GM18517 (cell line): ENCODE results near the gene MAST1.
"Not testable (repeated sequence)": the region's sequence is repeated elsewhere in the genome, so short reads cannot be mapped to it uniquely, and the experiment has no call there.

Experiments
- ATAC-seq: cut with Tn5 transposase; IDR thresholded peaks from one replicate; pipeline ENCODE4 v1.9.1; 2021; ENCODE audit warnings: mild to moderate bottlenecking, moderate library complexity; ENCODE audit not compliant: unreplicated experiment

The MAST1 gene

GRCh38 chr19:12838182-12838885, at the start of gene MAST1:
Gene MAST1 (plus strand): TSS chr19:12838515. CDS start chr19:12838573, 58 bp downstream.
- no peak for ATAC-seq

DNA sequence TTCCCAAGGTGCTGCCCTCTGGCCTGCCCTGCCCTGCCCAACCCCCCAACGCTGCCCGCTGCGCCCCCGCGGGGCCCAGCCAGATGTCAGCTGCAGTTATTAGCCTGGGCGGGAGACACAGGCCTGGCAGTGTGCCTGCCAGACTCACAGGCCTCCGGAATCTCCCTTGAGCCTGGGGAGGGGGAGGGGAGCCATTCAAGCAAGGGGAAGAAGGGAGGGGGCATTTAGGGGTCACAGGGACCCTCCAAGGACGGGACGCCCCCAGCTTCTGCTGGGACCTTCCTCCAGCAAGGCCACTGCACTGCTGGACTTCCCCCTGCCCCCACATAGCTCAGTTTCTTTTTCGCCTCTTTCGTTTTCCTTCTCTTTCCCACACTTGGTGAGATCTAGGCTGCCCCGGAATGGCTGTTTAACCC, 49.6 kb upstream of the MAST1 start:
- ATAC-seq, result no peak

DNA sequence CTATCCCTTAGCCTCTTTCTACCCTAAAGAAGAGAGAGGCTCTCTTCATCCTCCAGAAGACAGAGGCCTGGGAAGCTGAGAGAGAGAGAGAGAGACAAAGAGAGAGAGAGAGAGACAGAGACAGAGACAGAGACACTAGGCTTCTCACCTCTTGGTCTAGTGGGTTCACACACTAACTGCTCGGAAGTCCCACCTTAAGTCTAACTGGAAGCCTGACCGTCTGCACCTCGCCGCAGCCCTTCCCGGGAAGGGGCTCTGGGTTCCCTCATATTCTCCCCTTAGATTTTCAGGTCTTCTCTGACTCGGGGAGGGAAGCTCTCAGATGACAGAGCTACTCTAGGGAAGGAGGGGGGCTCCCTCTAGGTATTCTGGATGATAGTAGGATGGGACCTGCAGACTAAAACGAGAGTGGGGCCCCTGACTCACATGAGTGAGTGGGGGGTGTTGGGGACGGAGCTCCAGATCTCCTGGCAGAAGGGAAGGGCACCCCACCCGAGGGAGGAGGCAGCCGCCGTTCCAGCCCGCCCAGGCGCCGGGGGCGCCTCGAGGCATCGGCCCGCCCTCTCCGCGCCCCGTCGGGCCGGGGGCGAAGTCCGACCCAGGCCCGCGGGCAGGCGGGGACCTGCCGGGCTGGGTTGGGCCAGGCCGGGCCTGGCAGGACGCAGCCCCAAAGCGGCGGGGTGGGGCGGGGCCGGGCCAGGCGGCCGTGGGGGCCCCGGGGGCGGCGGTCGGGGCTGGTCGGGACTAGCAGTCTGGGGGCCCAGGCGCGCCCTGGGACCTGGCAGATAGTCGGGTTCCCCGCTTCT, 49.0 kb upstream of the MAST1 start:
- no peak for ATAC-seq

- ATAC-seq, result peak; percentile 39
Observed at GRCh38 chr19:12789904-12790619, 48.3 kb upstream of the MAST1 start.

DNA sequence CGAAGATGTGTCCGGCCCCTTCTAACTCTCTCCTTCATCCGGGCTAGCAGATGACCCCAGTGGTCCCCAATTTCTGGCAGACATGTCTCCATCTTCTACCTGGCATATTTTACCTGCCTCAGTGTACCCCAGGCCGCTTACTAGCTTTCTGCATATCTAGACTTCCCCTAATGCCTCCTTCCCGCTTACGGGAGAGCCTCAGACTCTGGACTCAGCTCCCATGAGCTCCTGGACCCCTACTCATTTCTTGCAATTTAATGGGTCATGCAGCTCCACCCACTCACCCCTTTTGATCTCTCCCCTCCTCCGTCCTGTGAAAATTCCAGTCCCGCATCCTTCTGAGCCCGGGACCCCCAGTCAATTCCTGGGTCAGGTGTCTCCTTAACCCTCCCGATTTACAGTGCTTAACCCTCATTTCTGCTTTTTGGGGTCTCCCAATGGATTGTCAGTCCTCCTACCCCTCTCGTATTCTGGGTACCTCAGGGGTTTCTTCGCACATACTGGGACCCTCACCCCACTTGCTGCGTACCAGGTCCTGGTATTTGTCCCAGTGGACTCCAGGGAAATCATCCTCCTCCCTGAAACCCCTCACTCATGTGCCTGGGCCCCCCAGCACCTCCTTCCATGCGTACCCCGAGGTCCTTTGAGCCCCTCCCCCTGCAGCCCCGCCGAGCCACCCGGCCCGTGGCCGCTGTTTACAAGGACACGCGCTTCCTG, 47.5 kb upstream of the MAST1 start:
- no peak for ATAC-seq

DNA sequence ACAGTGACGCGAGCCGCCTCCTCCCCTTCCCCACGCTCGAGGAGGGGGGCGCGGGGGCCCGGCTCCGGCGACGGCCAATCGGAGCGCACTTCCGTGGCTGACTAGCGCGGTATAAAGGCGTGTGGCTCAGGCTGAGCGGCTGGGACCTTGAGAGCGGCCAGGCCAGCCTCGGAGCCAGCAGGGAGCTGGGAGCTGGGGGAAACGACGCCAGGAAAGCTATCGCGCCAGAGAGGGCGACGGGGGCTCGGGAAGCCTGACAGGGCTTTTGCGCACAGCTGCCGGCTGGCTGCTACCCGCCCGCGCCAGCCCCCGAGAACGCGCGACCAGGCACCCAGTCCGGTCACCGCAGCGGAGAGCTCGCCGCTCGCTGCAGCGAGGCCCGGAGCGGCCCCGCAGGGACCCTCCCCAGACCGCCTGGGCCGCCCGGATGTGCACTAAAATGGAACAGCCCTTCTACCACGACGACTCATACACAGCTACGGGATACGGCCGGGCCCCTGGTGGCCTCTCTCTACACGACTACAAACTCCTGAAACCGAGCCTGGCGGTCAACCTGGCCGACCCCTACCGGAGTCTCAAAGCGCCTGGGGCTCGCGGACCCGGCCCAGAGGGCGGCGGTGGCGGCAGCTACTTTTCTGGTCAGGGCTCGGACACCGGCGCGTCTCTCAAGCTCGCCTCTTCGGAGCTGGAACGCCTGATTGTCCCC, 46.8 kb upstream of the MAST1 start, which contains the start of gene JUNB:
TSS of gene JUNB (plus strand) at position 142 of the 706 bp plus-strand sequence. CDS start at position 428, 286 bp downstream.
- peak; percentile 25 for ATAC-seq

DNA sequence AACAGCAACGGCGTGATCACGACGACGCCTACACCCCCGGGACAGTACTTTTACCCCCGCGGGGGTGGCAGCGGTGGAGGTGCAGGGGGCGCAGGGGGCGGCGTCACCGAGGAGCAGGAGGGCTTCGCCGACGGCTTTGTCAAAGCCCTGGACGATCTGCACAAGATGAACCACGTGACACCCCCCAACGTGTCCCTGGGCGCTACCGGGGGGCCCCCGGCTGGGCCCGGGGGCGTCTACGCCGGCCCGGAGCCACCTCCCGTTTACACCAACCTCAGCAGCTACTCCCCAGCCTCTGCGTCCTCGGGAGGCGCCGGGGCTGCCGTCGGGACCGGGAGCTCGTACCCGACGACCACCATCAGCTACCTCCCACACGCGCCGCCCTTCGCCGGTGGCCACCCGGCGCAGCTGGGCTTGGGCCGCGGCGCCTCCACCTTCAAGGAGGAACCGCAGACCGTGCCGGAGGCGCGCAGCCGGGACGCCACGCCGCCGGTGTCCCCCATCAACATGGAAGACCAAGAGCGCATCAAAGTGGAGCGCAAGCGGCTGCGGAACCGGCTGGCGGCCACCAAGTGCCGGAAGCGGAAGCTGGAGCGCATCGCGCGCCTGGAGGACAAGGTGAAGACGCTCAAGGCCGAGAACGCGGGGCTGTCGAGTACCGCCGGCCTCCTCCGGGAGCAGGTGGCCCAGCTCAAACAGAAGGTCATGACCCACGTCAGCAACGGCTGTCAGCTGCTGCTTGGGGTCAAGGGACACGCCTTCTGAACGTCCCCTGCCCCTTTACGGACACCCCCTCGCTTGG, 46.1 kb upstream of the MAST1 start:
- no peak for ATAC-seq

DNA sequence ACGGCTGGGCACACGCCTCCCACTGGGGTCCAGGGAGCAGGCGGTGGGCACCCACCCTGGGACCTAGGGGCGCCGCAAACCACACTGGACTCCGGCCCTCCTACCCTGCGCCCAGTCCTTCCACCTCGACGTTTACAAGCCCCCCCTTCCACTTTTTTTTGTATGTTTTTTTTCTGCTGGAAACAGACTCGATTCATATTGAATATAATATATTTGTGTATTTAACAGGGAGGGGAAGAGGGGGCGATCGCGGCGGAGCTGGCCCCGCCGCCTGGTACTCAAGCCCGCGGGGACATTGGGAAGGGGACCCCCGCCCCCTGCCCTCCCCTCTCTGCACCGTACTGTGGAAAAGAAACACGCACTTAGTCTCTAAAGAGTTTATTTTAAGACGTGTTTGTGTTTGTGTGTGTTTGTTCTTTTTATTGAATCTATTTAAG, 45.4 kb upstream of the MAST1 start:
- ATAC-seq, result no peak

GRCh38 chr19:12793290-12794195, 44.8 kb upstream of the MAST1 start:
- ATAC-seq, result peak; percentile 31

DNA sequence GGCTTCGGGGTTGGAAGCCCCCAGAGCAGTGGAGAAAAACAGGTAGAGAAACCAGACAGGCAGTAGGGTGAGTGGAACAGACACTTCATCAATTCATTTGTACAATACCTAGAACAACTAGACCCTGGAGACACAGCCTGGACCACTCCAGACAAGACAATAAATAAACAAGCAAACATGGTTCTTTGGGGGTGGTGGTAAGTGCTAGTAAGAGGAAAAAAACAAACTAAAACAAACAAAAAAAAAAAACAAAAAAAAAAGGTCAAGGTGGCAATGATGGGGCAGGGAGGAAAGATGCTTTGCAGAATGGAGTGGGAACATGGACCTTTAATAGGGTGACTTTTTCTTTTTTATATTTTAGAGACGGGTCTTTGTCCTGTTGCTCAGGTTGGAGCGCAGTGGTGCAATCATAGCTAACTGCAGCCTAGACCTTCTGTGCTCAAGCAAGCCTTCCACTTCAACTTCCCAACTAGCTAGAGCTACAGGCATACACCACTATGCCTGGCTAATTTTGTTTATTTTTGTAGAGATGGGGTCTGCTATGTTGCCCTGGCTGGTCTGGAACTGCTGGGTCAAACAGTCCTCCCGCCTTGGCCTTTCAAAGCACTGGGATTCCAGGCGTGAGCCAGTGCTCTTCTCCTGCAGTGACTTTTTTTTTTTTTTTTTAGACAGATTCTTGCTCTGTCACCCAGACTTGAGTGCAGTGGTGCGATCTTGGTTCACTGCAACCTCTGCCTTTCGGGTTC, 43.9 kb upstream of the MAST1 start:
- ATAC-seq, result no peak

DNA sequence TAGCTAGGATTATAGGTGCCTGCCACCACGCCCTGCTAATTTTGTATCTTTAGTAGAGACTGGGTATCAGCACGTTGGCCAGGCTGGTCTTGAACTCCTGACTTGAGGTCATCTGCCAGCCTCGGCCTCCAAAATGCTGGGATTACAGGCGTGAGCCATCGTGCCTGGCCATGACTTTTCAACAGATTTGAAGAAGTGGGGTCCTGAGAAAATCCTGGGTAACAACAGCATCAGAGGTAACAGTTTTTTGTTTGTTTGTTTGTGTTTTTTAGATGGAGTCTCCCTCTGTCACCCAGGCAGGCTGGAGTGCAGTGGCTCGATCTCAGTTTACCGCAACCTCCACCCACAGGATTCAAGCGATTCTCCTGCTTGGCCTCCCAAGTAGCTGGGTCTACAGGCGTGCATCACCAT, 43.3 kb upstream of the MAST1 start:
- ATAC-seq, result no peak

DNA sequence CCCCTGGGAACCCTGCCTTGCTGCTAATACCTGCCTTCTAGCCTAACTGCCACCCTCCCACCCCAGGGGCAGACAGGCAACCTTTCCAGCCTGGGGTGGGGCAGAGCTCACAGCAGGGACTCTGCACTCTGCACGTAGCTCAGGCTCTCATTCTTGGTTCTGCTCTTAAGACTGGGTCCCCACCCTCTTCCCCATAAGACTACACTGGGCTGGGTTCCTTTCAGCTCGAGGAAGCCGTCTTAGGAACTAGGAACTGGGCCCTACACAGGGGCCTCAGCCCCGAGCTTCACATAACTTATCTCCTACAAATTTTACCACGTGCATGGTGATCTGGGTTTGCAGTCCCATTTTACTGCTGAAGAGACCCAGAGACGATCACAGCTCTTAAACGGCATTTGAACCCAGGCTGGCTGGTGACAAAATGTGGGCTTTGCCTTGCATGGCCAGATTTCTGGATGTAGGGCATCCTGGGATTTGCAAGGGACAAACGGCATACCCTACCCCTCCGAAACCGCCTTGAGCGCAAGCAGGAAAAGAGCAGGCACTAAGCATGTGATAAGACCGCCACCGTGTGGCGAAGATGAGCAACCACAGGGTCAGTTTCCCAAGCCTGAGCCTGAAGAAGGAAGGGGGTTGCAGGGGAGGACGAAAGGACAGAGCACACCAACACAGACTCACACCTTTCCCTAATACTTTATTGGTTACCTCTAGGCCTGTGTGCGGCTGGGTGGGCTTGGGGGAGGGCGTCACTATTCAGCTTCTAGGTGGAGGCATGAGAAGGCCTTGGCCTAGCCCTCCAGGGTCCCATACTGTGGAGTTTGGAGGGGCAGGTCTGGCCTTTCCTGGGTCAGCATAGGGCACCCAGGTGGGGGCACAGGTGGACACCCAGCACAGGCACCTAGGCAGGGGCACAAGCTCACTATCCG, 41.9 kb upstream of the MAST1 start:
- no peak for ATAC-seq

- no peak for ATAC-seq
Observed at GRCh38 chr19:12797141-12797587, 41.2 kb upstream of the MAST1 start.

GRCh38 chr19:12797607-12798006, 40.7 kb upstream of the MAST1 start:
- ATAC-seq, result not testable (repeated sequence)

GRCh38 chr19:12799742-12800465, 38.4 kb upstream of the MAST1 start:
- ATAC-seq, result no peak

DNA sequence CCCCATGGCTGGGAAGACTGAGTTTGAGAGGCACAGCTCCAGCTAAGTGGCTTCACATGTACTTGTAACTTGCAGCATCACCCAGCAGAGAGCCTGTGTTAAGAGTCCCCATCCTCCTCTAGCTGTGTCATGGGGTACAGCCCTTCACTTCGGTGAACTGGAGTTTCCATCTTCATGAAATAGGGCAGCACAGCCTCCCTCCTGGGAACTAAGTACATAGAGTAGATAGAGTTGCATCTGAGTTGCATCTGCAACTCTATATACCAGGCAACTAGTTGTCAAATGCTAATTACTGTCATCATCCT, 37.9 kb upstream of the MAST1 start:
- no peak for ATAC-seq
